SU-DHL-6 (cell line): ENCODE results near the gene LDAF1.

Experiments used
- H2AFZ ChIP-seq: fragments of 200-600 bp; sonication (generic); 2 replicates; pipeline ENCODE4 v1.6.1; 2014; ENCODE audit warnings: low read depth, mild to moderate bottlenecking, moderate library complexity, mixed read lengths, antibody characterized with exemption, low read length; ENCODE audit not compliant: severe bottlenecking
- H3F3A ChIP-seq: fragments of 200-600 bp; shearing (Covaris generic); 2 replicates; pipeline ENCODE4 v1.6.0; 2016; ENCODE audit warnings: antibody characterized with exemption, mild to moderate bottlenecking; ENCODE audit not compliant: insufficient read depth
- H3K27ac ChIP-seq: fragments of 200-600 bp; sonication (generic); 2 replicates; pipeline ENCODE4 v1.5.1; 2016; ENCODE audit warnings: low read depth, mild to moderate bottlenecking, low read length, moderate library complexity, mixed read lengths
- H3K27me3 ChIP-seq: fragments of 200-600 bp; sonication (generic), shearing (Covaris generic); 2 replicates; pipeline ENCODE4 v1.6.0; 2014; ENCODE audit warnings: mild to moderate bottlenecking, low read length
- H3K36me3 ChIP-seq: fragments of 200-600 bp; sonication (generic); 2 replicates; pipeline ENCODE4 v1.6.1; 2014; ENCODE audit warnings: mild to moderate bottlenecking, low read length, mixed read lengths
- H3K4me2 ChIP-seq: fragments of 300-600, 200-600 bp; shearing (Covaris generic), sonication (generic); 2 replicates; pipeline ENCODE4 v1.6.0; 2014; ENCODE audit warnings: low read length, low read depth, mild to moderate bottlenecking; ENCODE audit not compliant: poor library complexity, severe bottlenecking
- H3K4me3 ChIP-seq: fragments of 200-600 bp; sonication (generic); 2 replicates; pipeline ENCODE4 v1.5.1; 2014; ENCODE audit warnings: antibody characterized with exemption, low read length, mild to moderate bottlenecking, mixed read lengths; ENCODE audit not compliant: insufficient read depth, poor library complexity, severe bottlenecking
- H3K79me2 ChIP-seq: fragments of 200-600 bp; sonication (generic); 2 replicates; pipeline ENCODE4 v1.6.1; 2014; ENCODE audit warnings: mild to moderate bottlenecking, low read length, moderate library complexity; ENCODE audit not compliant: insufficient read depth
- H3K9ac ChIP-seq: fragments of 200-600 bp; sonication (generic); 2 replicates; pipeline ENCODE4 v1.7.0; 2014; ENCODE audit warnings: mild to moderate bottlenecking, low read length
- H3K9me2 ChIP-seq: fragments of 200-600 bp; sonication (generic); replicated peaks from 2 replicates; pipeline ENCODE4 v1.6.1; 2014; ENCODE audit warnings: low read length; ENCODE audit not compliant: insufficient read depth
- H3K9me3 ChIP-seq: fragments of 200-600 bp; sonication (generic); 2 replicates; pipeline ENCODE4 v1.6.1; 2014; ENCODE audit warnings: low read length, mixed read lengths; ENCODE audit not compliant: insufficient read depth
- H4K20me1 ChIP-seq: fragments of 200-600 bp; sonication (generic); 2 replicates; pipeline ENCODE4 v1.6.1; 2014; ENCODE audit warnings: low read depth, mild to moderate bottlenecking, antibody characterized with exemption, low read length, moderate library complexity, mixed read lengths
- CTCF ChIP-seq: fragments of 200-600 bp; sonication (generic); IDR thresholded peaks from one replicate; pipeline ENCODE4 v1.5.1; 2017; ENCODE audit warnings: antibody characterized with exemption, mild to moderate bottlenecking, low read length, moderate library complexity; ENCODE audit not compliant: insufficient read depth, poor library complexity, severe bottlenecking
- EZH2phosphoT487 ChIP-seq: fragments of 200-600 bp; sonication (generic), shearing (Covaris generic); conservative IDR thresholded peaks from 2 replicates; pipeline ENCODE4 v1.6.1; 2018; ENCODE audit warnings: mild to moderate bottlenecking, antibody characterized with exemption, low read length, moderate library complexity, mixed read lengths

Gene LDAF1

GRCh38 chr16:21226749-21227148 lies 68.3 kb downstream of the LDAF1 start:
- Histone ChIP-seq H3F3A (no peaks in the 10 kb centered on the region), H3K4me3 (no peak overlapping the region), H3K9ac (no peak overlapping the region), H3K9me2 (no peaks in the 10 kb centered on the region), H3K9me3 (no peaks in the 10 kb centered on the region), H3K79me2 (no peaks in the 10 kb centered on the region), H3K27ac (no peak overlapping the region), H2AFZ (no peak overlapping the region), H3K36me3 (no peaks in the 10 kb centered on the region), H4K20me1 (no peaks in the 10 kb centered on the region), H3K27me3 (peaks cover 2% of the 10 kb centered on the region; the same call in 1 of the 2 replicates), H3K4me2 (no peak overlapping the region)
- TF ChIP-seq EZH2phosphoT487 (no peak), CTCF (no peak)

GRCh38 chr16:21227866-21228265 lies 69.4 kb downstream of the LDAF1 start:
- Histone ChIP-seq H3F3A (no peaks in the 10 kb centered on the region), H3K27me3 (peaks cover 2% of the 10 kb centered on the region; the same call in 1 of the 2 replicates), H3K4me3 (no peak overlapping the region), H3K79me2 (no peaks in the 10 kb centered on the region), H3K4me2 (no peak overlapping the region), H4K20me1 (no peaks in the 10 kb centered on the region), H3K27ac (no peak overlapping the region), H3K36me3 (no peaks in the 10 kb centered on the region), H3K9ac (no peak overlapping the region), H3K9me2 (no peaks in the 10 kb centered on the region), H2AFZ (no peak overlapping the region), H3K9me3 (no peaks in the 10 kb centered on the region)
- TF ChIP-seq EZH2phosphoT487 (no peak), CTCF (no peak)

- Histone ChIP-seq H3K9me3 (no peaks in the 10 kb centered on the region), H3K36me3 (no peaks in the 10 kb centered on the region), H3F3A (no peaks in the 10 kb centered on the region), H4K20me1 (no peaks in the 10 kb centered on the region), H3K4me2 (no peak overlapping the region), H3K27ac (no peak overlapping the region), H3K27me3 (peaks cover 2% of the 10 kb centered on the region; the same call in 1 of the 2 replicates), H3K79me2 (no peaks in the 10 kb centered on the region), H3K9ac (no peak overlapping the region), H3K4me3 (no peak overlapping the region), H3K9me2 (no peaks in the 10 kb centered on the region), H2AFZ (no peak overlapping the region)
- TF ChIP-seq CTCF, result no peak
- no peak for TF ChIP-seq EZH2phosphoT487
Observed at GRCh38 chr16:21228361-21228872, 69.9 kb downstream of the LDAF1 start.
